Mesendoderm (in vitro differentiated cells): ENCODE results near the gene CCL20.
"Not testable (repeated sequence)": the region's sequence is repeated elsewhere in the genome, so short reads cannot be mapped to it uniquely, and the experiment has no call there.

ENCODE experiments used
- DNase-seq: peaks from one replicate; pipeline ENCODE4 v3.0.0; 2013
- H2AK5ac ChIP-seq: 2 replicates; pipeline ENCODE4 v1.6.1; 2013; ENCODE audit warnings: low read length, inconsistent platforms
- H2BK120ac ChIP-seq: 2 replicates; pipeline ENCODE4 v1.6.1; 2013; ENCODE audit warnings: low read depth, mild to moderate bottlenecking, low read length, moderate library complexity, mixed read lengths
- H2BK15ac ChIP-seq: replicated peaks from 2 replicates; pipeline ENCODE4 v1.6.1; 2013; ENCODE audit warnings: low read depth, mild to moderate bottlenecking, moderate library complexity
- H2BK5ac ChIP-seq: 2 replicates; pipeline ENCODE4 v1.6.1; 2013; ENCODE audit warnings: low read length, inconsistent platforms
- H3K18ac ChIP-seq: 2 replicates; pipeline ENCODE4 v1.6.1; 2013; ENCODE audit warnings: mild to moderate bottlenecking, low read length, mixed read lengths
- H3K23ac ChIP-seq: one replicate; pipeline ENCODE4 v1.6.1; 2013; ENCODE audit warnings: low read length
- H3K27ac ChIP-seq: 2 replicates; pipeline ENCODE4 v1.5.1; 2013; ENCODE audit warnings: low read depth, mild to moderate bottlenecking, inconsistent platforms, low read length, moderate library complexity
- H3K27me3 ChIP-seq: 2 replicates; pipeline ENCODE4 v1.6.1; 2013; ENCODE audit warnings: low read length, control low read depth, mild to moderate bottlenecking, inconsistent platforms; ENCODE audit not compliant: insufficient read depth, poor library complexity
- H3K36me3 ChIP-seq: 2 replicates; pipeline ENCODE4 v1.6.1; 2013; ENCODE audit warnings: low read length, inconsistent platforms; ENCODE audit not compliant: control insufficient read depth, insufficient read depth
- H3K4ac ChIP-seq: one replicate; pipeline ENCODE4 v1.6.1; 2013; ENCODE audit warnings: low read depth, mild to moderate bottlenecking, low read length, moderate library complexity
- H3K4me1 ChIP-seq: 2 replicates; pipeline ENCODE4 v1.6.1; 2013; ENCODE audit warnings: low read depth, low read length, inconsistent platforms; ENCODE audit not compliant: control insufficient read depth
- H3K4me2 ChIP-seq: 2 replicates; pipeline ENCODE4 v1.6.1; 2013; ENCODE audit warnings: low read length
- H3K4me3 ChIP-seq: 2 replicates; pipeline ENCODE4 v1.5.1; 2013; ENCODE audit warnings: mild to moderate bottlenecking, low read length
- H3K56ac ChIP-seq: one replicate; pipeline ENCODE4 v1.6.1; 2013; ENCODE audit warnings: low read length
- H3K79me1 ChIP-seq: 2 replicates; pipeline ENCODE4 v1.6.1; 2013; ENCODE audit warnings: low read length, inconsistent platforms
- H3K79me2 ChIP-seq: 2 replicates; pipeline ENCODE4 v1.6.1; 2013; ENCODE audit warnings: mild to moderate bottlenecking, low read length; ENCODE audit not compliant: control insufficient read depth, insufficient read depth
- H3K9ac ChIP-seq: 2 replicates; pipeline ENCODE4 v1.6.1; 2013; ENCODE audit warnings: low read length, inconsistent platforms
- H4K5ac ChIP-seq: one replicate; pipeline ENCODE4 v1.6.1; 2013; ENCODE audit warnings: low read length
- H4K8ac ChIP-seq: one replicate; pipeline ENCODE4 v1.6.1; 2013; ENCODE audit warnings: low read depth, mild to moderate bottlenecking, control low read depth, low read length, moderate library complexity
- WGBS: extraction: QIAGEN DNeasy Blood & Tissue Kit; methylation state at CpG from one replicate; pipeline ENCODE4 v1.1.7; 2013; ENCODE audit warnings: low lambda C conversion rate, missing lambda C conversion rate; ENCODE audit not compliant: insufficient coverage; ENCODE audit errors: extremely low coverage; 5-methylcytosine and 5-hydroxymethylcytosine counted together

Gene CCL20

GRCh38 chr2:227829337-227829736, 15.7 kb downstream of the CCL20 start:
- H3K79me1 ChIP-seq = no peaks in the 10 kb centered on the region
- H3K27ac ChIP-seq = no peak overlapping the region
- H3K36me3 ChIP-seq = no peaks in the 10 kb centered on the region
- no peak overlapping the region for H2BK15ac ChIP-seq
- H3K4me2 ChIP-seq = no peak overlapping the region
- no peak overlapping the region for H3K18ac ChIP-seq
- WGBS = 100% methylated on average over 1 of the region's 2 CpGs
- no peak overlapping the region for H3K4ac ChIP-seq
- no peaks in the 10 kb centered on the region for H3K79me2 ChIP-seq
- no peak overlapping the region for H2AK5ac ChIP-seq
- no peaks in the 10 kb centered on the region for H3K27me3 ChIP-seq
- H3K4me3 ChIP-seq = no peak overlapping the region
- H4K5ac ChIP-seq = no peak overlapping the region
- H2BK5ac ChIP-seq = no peak overlapping the region
- H3K9ac ChIP-seq = no peak overlapping the region
- H3K23ac ChIP-seq = no peak overlapping the region
- H3K4me1 ChIP-seq = no peaks in the 10 kb centered on the region
- no peak overlapping the region for H2BK120ac ChIP-seq
- DNase-seq = no peak
- no peak overlapping the region for H4K8ac ChIP-seq
- no peak overlapping the region for H3K56ac ChIP-seq

- Histone ChIP-seq H3K79me2 (no peaks in the 10 kb centered on the region), H2BK120ac (no peak overlapping the region), H3K18ac (no peak overlapping the region), H3K79me1 (no peaks in the 10 kb centered on the region), H2AK5ac (no peak overlapping the region), H2BK5ac (no peak overlapping the region), H2BK15ac (no peak overlapping the region), H3K4me2 (no peak overlapping the region), H3K4me3 (no peak overlapping the region), H4K5ac (no peak overlapping the region), H3K27me3 (no peaks in the 10 kb centered on the region), H3K9ac (no peak overlapping the region), H4K8ac (no peak overlapping the region), H3K27ac (no peak overlapping the region), H3K4me1 (no peaks in the 10 kb centered on the region), H3K56ac (no peak overlapping the region), H3K4ac (no peak overlapping the region), H3K36me3 (no peaks in the 10 kb centered on the region), H3K23ac (no peak overlapping the region)
- WGBS = no CpG with 5 or more reads among the region's 10 CpGs
- no peak for DNase-seq
These were observed 20.8 kb downstream of the CCL20 start for GRCh38 chr2:227834423-227834822.

DNA sequence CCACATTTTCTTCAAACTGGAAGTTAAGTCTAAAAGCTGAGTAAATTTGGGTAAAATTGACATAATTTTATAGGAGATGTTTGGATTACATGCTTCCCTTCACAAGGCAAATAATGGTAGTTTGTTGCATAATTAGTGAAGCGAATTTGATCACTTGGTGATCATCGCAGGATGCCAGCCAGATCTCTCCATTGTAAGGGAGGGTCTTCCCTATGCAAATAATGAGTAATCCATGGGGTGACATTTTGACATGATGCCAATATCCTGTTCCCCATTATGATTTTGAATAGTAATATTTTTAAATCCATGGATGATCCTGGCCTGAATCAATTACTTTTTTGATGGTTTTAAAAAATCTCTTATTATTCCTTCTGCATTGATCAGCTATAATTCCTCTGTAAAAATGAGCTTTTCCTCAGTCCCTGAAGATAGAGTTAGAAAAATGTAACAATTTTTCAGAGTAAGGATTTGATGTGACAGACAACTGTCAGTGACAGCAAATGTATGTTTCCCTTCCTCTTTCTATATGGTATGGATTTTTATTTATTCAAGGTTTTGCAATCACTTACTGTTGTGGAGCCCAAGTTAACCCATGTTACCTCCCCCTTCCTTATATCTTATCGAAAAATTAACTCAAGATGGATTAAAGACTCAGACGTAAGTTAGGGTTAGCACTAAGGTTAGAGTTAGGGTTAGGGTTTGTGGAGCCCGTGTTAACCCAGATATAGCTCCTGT, 21.4 kb downstream of the CCL20 start:
- no peaks in the 10 kb centered on the region for H3K4me1 ChIP-seq

GRCh38 chr2:227839339-227840129, 25.9 kb downstream of the CCL20 start:
- not testable (repeated sequence) for H2BK120ac ChIP-seq, H4K5ac ChIP-seq, H3K79me2 ChIP-seq, H3K4me2 ChIP-seq, H3K56ac ChIP-seq, H2AK5ac ChIP-seq, H3K18ac ChIP-seq, H3K79me1 ChIP-seq, H3K4me1 ChIP-seq, H3K4ac ChIP-seq, H3K27me3 ChIP-seq, H3K27ac ChIP-seq, H2BK15ac ChIP-seq, H3K4me3 ChIP-seq, H2BK5ac ChIP-seq, H3K9ac ChIP-seq, H3K23ac ChIP-seq, H3K36me3 ChIP-seq, H4K8ac ChIP-seq
- peak; percentile 40 for DNase-seq
- no CpG with 5 or more reads among the region's 7 CpGs for WGBS

More for the DNA sequence above, 21.4 kb downstream of the CCL20 start:
- H3K36me3 ChIP-seq = no peaks in the 10 kb centered on the region
- no peak for DNase-seq
- WGBS = no CpG with 5 or more reads among the region's 5 CpGs
- H4K8ac ChIP-seq = no peak overlapping the region
- H3K79me1 ChIP-seq = no peaks in the 10 kb centered on the region
- no peak overlapping the region for H3K4me2 ChIP-seq
- H3K27me3 ChIP-seq = no peaks in the 10 kb centered on the region
- no peak overlapping the region for H3K9ac ChIP-seq
- no peak overlapping the region for H2BK5ac ChIP-seq
- no peaks in the 10 kb centered on the region for H3K79me2 ChIP-seq
- H3K18ac ChIP-seq = no peak overlapping the region
- H3K4me3 ChIP-seq = no peak overlapping the region
- no peak overlapping the region for H3K27ac ChIP-seq
- no peak overlapping the region for H3K4ac ChIP-seq
- no peak overlapping the region for H4K5ac ChIP-seq
- H3K23ac ChIP-seq = no peak overlapping the region
- no peak overlapping the region for H2BK15ac ChIP-seq
- H2AK5ac ChIP-seq = no peak overlapping the region
- H3K56ac ChIP-seq = no peak overlapping the region
- H2BK120ac ChIP-seq = no peak overlapping the region

- H4K5ac ChIP-seq = no peak overlapping the region
- H3K18ac ChIP-seq = no peak overlapping the region
- H3K4ac ChIP-seq = no peak overlapping the region
- H3K4me2 ChIP-seq = no peak overlapping the region
- no peak overlapping the region for H2BK5ac ChIP-seq
- no peaks in the 10 kb centered on the region for H3K4me1 ChIP-seq
- H3K79me2 ChIP-seq = no peaks in the 10 kb centered on the region
- H3K56ac ChIP-seq = no peak overlapping the region
- H3K9ac ChIP-seq = no peak overlapping the region
- H3K36me3 ChIP-seq = no peaks in the 10 kb centered on the region
- H3K23ac ChIP-seq = no peak overlapping the region
- no peak overlapping the region for H3K4me3 ChIP-seq
- H2BK120ac ChIP-seq = no peak overlapping the region
- WGBS = no CpG with 5 or more reads among the region's 1 CpG
- H4K8ac ChIP-seq = no peak overlapping the region
- DNase-seq = no peak
- no peak overlapping the region for H2AK5ac ChIP-seq
- no peak overlapping the region for H2BK15ac ChIP-seq
- H3K27me3 ChIP-seq = no peaks in the 10 kb centered on the region
- H3K27ac ChIP-seq = no peak overlapping the region
- no peaks in the 10 kb centered on the region for H3K79me1 ChIP-seq
These were observed 33.2 kb downstream of the CCL20 start for GRCh38 chr2:227846831-227847230.
